IPS-18a (cell line): Measurements from ENCODE around the gene NLGN1.

Experiments
- H3K27ac ChIP-seq: one replicate; pipeline ENCODE4 v1.5.1; 2013; ENCODE audit warnings: low read length
- H3K27me3 ChIP-seq: one replicate; pipeline ENCODE4 v1.6.1; 2013; ENCODE audit warnings: mild to moderate bottlenecking, low read length; ENCODE audit not compliant: control insufficient read depth, insufficient read depth
- H3K36me3 ChIP-seq: one replicate; pipeline ENCODE4 v1.6.1; 2013; ENCODE audit warnings: low read depth, low read length; ENCODE audit not compliant: control insufficient read depth
- H3K4me1 ChIP-seq: one replicate; pipeline ENCODE4 v1.6.1; 2013; ENCODE audit warnings: low read depth, low read length; ENCODE audit not compliant: control insufficient read depth
- H3K4me3 ChIP-seq: one replicate; pipeline ENCODE4 v1.5.1; 2013; ENCODE audit warnings: low read length
- H3K9ac ChIP-seq: one replicate; pipeline ENCODE4 v1.6.1; 2013; ENCODE audit warnings: mild to moderate bottlenecking, low read length, moderate library complexity
- H3K9me3 ChIP-seq: one replicate; pipeline ENCODE4 v1.6.1; 2013; ENCODE audit warnings: low read depth, low read length; ENCODE audit not compliant: control insufficient read depth

Gene NLGN1

DNA sequence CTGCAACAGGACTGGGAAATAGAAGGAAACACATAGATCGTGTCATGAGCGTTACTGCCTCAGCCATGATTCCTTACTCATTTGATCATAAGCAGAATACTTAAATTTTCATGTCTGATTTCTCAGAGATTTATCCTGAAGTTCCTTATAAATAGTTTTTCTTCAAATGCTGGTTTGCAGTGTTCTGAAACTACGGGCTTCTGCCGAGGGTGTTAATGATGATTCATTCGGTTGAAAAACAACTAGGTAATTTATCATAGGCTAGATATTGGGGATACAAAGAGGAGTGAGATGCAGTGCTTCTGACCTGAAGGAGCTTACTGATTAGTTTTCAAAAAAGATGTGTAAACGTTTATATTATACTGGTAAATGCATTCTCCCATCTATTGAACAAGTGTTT lies 428.9 kb downstream of the NLGN1 start:
- Histone ChIP-seq H3K4me3 (no peak overlapping the region), H3K36me3 (no peaks in the 10 kb centered on the region), H3K9ac (no peak overlapping the region), H3K27ac (no peak overlapping the region), H3K27me3 (no peaks in the 10 kb centered on the region), H3K4me1 (no peaks in the 10 kb centered on the region), H3K9me3 (no peaks in the 10 kb centered on the region)

- Histone ChIP-seq H3K27ac (no peak overlapping the region), H3K36me3 (no peaks in the 10 kb centered on the region), H3K9me3 (no peaks in the 10 kb centered on the region), H3K9ac (no peak overlapping the region), H3K27me3 (no peaks in the 10 kb centered on the region), H3K4me3 (no peak overlapping the region), H3K4me1 (no peaks in the 10 kb centered on the region)
Observed at GRCh38 chr3:173826901-173827609, 429.5 kb downstream of the NLGN1 start.

- Histone ChIP-seq H3K27me3 (no peaks in the 10 kb centered on the region), H3K9ac (no peak overlapping the region), H3K36me3 (no peaks in the 10 kb centered on the region), H3K9me3 (no peaks in the 10 kb centered on the region), H3K4me3 (no peak overlapping the region), H3K4me1 (peaks cover 9% of the 10 kb centered on the region), H3K27ac (no peak overlapping the region)
Observed at GRCh38 chr3:173838644-173839043, 441.1 kb downstream of the NLGN1 start.

- Histone ChIP-seq H3K4me3 (no peak overlapping the region), H3K9ac (no peak overlapping the region), H3K9me3 (no peaks in the 10 kb centered on the region), H3K4me1 (peaks cover 4% of the 10 kb centered on the region), H3K27ac (no peak overlapping the region), H3K27me3 (no peaks in the 10 kb centered on the region), H3K36me3 (no peaks in the 10 kb centered on the region)
Observed at GRCh38 chr3:173839859-173840258, 442.3 kb downstream of the NLGN1 start.

- Histone ChIP-seq H3K4me1 (peaks cover 4% of the 10 kb centered on the region), H3K9me3 (no peaks in the 10 kb centered on the region), H3K36me3 (no peaks in the 10 kb centered on the region), H3K27ac (no peak overlapping the region), H3K27me3 (no peaks in the 10 kb centered on the region), H3K9ac (no peak overlapping the region), H3K4me3 (no peak overlapping the region)
Observed at GRCh38 chr3:173841334-173841733, 443.8 kb downstream of the NLGN1 start.

- Histone ChIP-seq H3K9ac (no peak overlapping the region), H3K4me1 (peaks cover 4% of the 10 kb centered on the region), H3K36me3 (no peaks in the 10 kb centered on the region), H3K27me3 (no peaks in the 10 kb centered on the region), H3K9me3 (no peaks in the 10 kb centered on the region), H3K27ac (no peak overlapping the region), H3K4me3 (no peak overlapping the region)
Observed at GRCh38 chr3:173843060-173843459, 445.5 kb downstream of the NLGN1 start.

GRCh38 chr3:173846584-173846983 lies 449.0 kb downstream of the NLGN1 start:
- H3K27ac ChIP-seq, result no peak overlapping the region

GRCh38 chr3:173849489-173849888 lies 451.9 kb downstream of the NLGN1 start:
- H3K4me1 ChIP-seq, result no peaks in the 10 kb centered on the region
- no peaks in the 10 kb centered on the region for H3K9me3 ChIP-seq
- no peak overlapping the region for H3K4me3 ChIP-seq
- no peak overlapping the region for H3K9ac ChIP-seq
- H3K36me3 ChIP-seq, result no peaks in the 10 kb centered on the region
- H3K27ac ChIP-seq, result no peak overlapping the region
- no peaks in the 10 kb centered on the region for H3K27me3 ChIP-seq

More at GRCh38 chr3:173846584-173846983, 449.0 kb downstream of the NLGN1 start:
- H3K9me3 ChIP-seq, result no peaks in the 10 kb centered on the region
- no peak overlapping the region for H3K4me3 ChIP-seq
- H3K9ac ChIP-seq, result no peak overlapping the region
- no peaks in the 10 kb centered on the region for H3K4me1 ChIP-seq
- H3K36me3 ChIP-seq, result no peaks in the 10 kb centered on the region
- H3K27me3 ChIP-seq, result no peaks in the 10 kb centered on the region

DNA sequence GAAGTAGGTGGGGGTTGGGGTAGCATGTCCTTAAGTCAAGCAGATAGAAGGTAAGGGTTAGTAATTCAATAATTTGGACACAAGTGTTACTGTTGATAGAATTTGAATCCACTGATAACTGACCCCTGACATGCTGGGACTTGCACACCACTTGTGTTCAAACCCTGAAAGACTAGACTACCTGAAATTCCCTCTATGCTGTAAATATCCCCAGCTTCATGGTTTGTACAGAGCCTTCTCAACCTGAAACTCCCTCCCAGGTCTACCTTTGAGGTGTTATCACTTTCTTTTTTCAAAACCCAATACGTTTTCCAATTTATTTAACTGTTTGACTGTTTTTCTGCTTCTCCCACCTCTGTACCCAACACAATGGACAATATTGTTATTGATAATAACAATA lies 459.6 kb downstream of the NLGN1 start:
- Histone ChIP-seq H3K27me3 (no peaks in the 10 kb centered on the region), H3K9me3 (no peaks in the 10 kb centered on the region), H3K9ac (no peak overlapping the region), H3K4me1 (no peaks in the 10 kb centered on the region), H3K4me3 (no peak overlapping the region), H3K27ac (no peak overlapping the region), H3K36me3 (no peaks in the 10 kb centered on the region)

DNA sequence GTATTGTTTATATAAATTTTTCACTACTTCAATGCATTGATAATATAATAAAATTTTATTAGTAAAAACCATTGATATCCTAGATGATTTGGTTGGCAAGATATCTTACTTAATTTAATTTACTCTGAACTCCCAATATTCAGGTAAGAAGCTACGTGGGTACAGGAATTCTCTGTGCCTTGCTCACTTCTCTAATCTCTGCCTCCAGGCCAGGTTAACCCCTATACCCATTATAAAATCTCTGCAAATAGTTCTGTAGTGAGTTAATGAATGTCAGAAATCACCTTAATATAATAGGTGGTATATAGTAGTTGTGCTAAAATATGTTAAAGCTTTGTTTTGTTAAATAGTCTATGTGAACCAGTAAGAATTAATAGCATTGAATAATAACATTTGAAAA lies 465.2 kb downstream of the NLGN1 start:
- Histone ChIP-seq H3K4me3 (no peak overlapping the region), H3K9me3 (no peaks in the 10 kb centered on the region), H3K27me3 (no peaks in the 10 kb centered on the region), H3K4me1 (peaks cover 17% of the 10 kb centered on the region), H3K36me3 (no peaks in the 10 kb centered on the region), H3K27ac (no peak overlapping the region), H3K9ac (no peak overlapping the region)

- H3K4me3 ChIP-seq, result no peak overlapping the region
- H3K4me1 ChIP-seq, result peaks cover 17% of the 10 kb centered on the region
- no peak overlapping the region for H3K27ac ChIP-seq
Observed at GRCh38 chr3:173863551-173863950, 466.0 kb downstream of the NLGN1 start.

DNA sequence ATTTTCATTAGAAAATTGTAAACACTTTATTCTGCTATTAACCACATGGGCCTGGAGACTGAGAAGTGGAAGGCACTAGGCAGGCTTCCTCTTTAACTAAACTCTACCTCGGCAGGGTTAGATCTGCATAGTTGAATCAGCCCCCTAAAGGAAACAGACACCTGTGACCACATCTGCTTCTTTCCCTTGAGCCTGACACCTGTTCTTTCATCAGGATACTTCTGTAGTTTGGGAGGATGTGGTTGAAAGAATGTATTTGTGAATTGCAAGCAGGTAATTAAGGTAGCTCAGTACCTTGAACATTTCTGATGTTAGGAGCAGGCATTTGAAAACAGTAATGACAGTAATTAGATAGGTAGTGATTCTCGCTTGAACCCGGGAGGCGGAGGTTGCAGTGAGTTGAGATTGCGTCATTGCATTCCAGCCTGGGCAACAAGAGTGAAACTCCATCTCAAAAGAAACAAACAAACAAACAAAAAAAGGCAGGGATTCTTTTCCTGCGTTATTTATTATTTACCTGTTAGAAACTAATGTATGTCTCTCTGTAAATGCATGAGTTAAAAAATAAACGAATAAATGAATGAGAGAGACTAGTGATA lies 468.5 kb downstream of the NLGN1 start:
- Histone ChIP-seq H3K4me3 (no peak overlapping the region), H3K9me3 (no peaks in the 10 kb centered on the region), H3K27ac (peak overlapping the region; percentile 20), H3K4me1 (peaks cover 17% of the 10 kb centered on the region), H3K9ac (peak overlapping the region; percentile 9), H3K27me3 (no peaks in the 10 kb centered on the region), H3K36me3 (no peaks in the 10 kb centered on the region)

More at GRCh38 chr3:173863551-173863950, 466.0 kb downstream of the NLGN1 start:
- Histone ChIP-seq H3K9ac (no peak overlapping the region), H3K36me3 (no peaks in the 10 kb centered on the region), H3K27me3 (no peaks in the 10 kb centered on the region), H3K9me3 (no peaks in the 10 kb centered on the region)
